Stimulated activated CD8-positive, alpha-beta memory T cell treated with anti-CD3 and anti-CD28 coated beads, Interleukin-12 subunit alpha, Interleukin-12 subunit beta, amount 100 ng/mL, for 24 hours (primary cell): ENCODE measurements around the gene IL1RAPL1.
"Not testable (repeated sequence)": the region's sequence is repeated elsewhere in the genome, so short reads cannot be mapped to it uniquely, and the experiment has no call there.

ENCODE experiments used
- DNase-seq: peaks from one replicate; pipeline ENCODE4 v3.0.0-alpha.2; 2020; ENCODE audit errors: extremely low read depth

IL1RAPL1 gene

DNA sequence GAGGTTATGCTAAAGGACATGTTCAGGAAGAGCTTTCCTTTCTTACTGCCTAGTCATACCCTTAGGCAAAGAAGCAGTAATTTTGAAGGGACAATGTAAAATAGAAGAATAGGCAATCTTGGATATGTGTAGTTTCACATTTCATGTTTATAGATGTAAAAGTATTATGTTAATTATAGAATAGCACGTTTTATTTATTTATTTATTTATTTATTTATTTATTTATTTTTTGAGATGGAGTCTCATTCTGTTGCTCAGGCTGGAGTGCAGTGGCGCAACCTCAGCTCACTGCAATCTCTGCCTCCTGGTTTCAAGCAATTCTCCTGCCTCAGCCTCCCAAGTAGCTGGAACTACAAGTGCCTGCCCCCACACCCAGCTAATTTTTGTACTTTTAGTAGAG is 535.6 kb downstream of the IL1RAPL1 start:
- DNase-seq, result not testable (repeated sequence)

DNA sequence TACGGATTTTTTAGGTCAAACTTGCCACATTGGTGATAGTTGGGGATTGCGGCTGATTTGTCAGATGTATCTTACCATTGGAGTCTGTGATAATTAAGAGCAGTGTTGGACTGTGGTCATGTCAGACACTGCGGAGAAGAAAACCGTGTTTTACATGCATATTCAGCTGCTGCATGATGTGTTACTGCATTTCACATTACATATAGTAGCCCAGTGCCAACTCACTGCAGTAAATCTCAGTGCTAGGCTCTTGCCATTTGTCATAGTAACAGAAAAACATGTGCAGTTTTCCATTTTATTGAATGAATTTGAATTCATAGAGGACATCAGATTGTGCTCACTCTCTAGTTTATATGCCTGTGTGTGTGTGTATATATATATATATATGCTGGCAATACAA is 543.7 kb downstream of the IL1RAPL1 start:
- DNase-seq, result no peak

DNA sequence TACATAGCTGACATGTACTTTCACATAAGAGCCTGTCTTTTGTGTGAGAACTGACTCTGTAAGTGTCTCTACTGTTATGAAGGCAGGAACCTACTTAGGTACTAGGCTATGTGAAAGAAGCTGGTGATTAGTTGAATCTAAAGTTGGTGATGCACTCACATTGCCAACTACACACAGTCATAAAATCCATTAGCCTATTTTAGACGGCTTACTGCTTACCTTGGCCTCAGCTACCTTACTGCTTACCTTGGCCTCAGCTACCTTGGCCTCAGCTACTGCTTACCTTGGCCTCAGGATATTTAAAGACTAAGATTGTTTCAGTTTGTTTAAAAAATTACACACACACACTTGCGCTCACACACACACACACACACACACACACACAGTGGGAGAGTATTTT is 549.7 kb downstream of the IL1RAPL1 start:
- no peak for DNase-seq

DNA sequence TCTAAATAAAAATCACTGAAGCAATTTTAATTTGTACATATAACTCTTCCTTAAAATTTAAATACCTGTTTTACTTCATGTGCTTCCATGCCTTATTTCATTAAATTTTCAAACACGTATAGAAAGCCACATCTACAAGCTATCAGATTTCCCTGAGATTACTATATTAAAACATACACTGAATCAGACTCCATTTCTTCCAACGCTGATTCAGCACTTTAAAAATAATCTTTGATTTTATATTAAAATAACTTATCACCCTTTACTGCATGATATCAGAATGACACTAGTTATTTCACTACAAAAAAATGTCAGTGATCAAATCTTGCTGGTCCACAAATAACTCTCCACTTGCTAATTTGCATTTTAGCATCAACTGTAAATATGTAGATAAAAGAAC is 550.8 kb downstream of the IL1RAPL1 start:
- DNase-seq, result no peak

DNA sequence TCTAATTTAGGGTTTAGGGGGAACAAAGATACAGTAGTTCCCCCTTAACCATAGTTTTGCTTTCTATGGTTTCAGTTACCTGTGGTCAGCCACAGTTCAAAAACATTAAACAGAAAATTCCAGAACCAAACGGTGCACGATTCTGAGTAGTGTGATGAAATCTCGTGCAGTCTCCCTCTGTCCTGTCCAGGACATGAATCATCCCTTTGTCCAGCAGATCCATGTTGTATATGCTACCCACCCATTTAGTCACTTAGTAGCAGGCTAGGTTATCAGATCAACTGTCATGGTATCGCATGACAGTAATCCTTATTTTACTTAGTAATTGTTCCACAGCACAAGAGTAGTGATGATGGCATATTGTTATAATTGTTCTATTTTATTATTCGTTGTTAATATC is 556.1 kb downstream of the IL1RAPL1 start:
- DNase-seq, result no peak

DNA sequence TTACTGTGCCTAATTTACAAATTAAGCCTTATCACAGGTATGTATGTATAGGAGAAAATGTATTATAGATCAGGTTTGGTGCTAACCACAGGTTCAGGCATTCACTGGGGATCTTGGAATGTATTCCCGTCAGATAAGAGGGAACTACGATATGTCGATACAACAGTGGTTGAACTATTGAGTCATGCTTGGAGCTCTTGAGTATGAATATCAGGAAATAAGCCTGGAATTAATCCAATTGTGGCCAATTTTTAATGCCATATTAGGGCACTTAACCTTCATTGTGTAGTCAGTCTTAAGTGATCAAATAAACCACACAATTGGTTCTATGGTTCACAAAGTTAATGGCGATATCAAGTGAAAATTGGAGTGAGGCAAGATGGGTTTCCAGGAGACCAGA is 556.5 kb downstream of the IL1RAPL1 start:
- no peak for DNase-seq

DNA sequence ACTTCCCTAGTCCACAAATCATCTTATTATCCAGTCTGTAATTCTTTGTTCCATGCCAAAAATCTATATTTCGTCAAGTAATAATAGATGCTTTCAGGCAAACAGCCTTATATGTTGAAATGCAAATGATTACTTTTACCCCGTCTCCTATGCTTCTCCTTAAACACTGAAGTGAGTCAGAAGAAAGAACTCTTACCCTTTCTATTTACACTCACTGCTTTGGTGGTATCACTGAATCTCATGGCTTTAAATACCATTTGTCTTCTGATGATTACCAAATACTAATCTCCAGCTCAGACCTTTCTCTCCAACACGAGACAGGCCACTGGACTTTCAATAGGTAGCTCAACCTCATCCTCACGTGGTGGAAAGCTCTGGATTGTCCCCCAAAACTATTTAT is 558.1 kb downstream of the IL1RAPL1 start:
- DNase-seq, result no peak

DNA sequence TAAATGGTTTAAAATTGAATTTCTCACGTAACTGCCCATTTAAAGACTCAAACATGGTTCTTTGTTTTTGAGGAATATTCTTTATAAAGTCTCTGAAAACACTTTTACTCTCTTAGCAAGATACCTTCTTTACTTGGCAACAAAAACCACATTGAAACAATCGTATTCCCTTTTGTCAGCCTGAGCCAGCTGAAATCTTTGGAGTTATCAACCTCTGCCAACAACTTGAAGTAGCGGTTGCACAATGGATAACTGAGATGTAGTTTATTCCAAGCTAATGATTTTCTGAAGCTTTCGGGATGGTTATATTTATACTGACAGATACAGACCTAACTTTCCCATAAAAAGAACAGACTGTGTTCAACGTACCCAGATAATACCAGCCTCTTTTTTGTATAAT is 561.3 kb downstream of the IL1RAPL1 start:
- no peak for DNase-seq

DNA sequence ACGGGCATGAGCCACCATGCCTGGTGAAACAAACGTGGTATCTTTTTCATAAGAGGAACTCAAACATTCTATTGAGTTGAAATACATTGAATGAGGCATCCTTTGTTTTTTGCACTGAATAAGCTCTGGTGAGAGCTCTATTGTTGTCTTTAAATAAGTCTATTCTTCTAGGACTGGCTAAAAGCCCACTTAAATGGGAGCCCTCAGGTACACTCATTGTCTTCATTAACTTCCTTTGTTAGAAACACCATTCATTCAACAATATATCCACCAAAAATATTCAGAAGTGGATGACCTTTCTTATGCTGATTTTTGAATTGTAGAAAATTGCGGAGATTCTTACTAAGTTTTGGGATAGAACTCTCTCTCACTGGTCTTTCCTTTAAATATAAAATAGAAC is 568.0 kb downstream of the IL1RAPL1 start:
- DNase-seq, result no peak

DNA sequence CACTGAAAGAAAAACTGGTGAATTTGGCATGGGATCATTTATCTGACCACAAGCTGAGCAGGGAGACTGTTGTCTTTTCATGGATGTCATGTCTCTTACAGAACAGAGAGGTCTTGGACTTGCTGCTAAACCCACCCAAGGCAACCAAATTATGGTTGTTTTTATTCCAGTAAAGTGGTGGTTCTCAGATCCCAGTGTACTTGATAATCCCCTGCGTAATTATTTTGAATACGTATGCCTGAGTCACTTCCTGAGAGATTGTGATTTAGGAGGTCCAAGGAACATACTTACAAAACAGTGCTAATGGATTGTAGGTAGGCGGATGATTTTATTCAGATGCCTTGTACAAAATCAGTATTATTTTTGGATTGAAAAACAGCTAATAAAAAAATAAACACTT is 585.6 kb downstream of the IL1RAPL1 start:
- no peak for DNase-seq

DNA sequence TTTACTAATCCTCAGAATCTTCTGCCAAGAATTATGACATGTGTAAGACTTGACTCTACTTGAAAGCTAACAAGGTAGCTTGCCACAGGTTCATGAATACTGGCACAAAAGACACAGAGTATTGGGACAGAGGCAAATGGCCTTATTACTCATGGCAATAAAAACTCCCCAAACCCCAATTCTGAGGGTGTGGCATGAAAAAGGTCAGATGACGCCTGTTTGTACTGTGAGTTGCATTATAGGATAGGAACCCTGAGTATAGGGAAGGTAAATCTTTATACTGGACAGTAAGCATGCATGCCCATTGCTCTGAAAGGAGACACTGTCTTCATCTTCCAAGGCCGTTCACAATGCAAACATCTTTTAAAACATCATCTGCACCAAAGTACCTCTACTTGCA is 600.0 kb downstream of the IL1RAPL1 start:
- DNase-seq, result no peak

DNA sequence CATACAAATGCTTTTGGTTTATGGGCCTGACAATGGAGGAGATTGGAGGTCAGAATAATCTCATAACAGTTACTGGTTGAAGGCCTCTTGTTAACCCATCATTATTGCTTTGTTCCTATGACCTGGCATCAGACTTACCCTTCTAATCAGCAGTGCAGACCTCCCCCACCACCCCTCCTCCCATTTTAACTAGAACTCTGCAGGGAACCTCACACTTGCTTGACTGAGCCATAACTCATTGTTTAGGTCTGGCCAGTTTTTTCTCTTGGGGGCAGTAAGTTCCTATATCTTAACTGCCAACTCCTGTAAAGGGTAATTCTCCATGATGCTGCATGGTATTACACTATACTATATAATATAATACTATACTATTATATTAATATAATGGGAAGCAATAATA is 609.3 kb downstream of the IL1RAPL1 start:
- DNase-seq, result no peak

DNA sequence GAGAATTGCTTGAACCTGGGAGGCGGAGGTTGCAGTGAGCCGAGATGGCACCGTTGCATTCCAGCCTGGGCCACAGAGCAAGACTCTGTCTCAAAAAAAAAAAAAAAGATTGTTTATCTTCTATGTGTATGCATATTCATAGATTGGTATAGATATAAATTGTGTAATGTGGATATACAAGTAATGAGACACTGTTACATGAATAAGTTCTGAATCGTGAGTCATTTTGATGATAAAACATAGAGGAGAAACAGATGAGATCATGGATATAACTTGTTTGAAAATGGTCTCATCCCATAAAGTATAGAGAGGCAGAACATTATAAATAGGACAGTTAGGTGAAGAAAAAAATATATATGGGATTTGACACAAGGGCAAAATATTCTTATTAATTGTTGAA is 628.0 kb downstream of the IL1RAPL1 start:
- no peak for DNase-seq

DNA sequence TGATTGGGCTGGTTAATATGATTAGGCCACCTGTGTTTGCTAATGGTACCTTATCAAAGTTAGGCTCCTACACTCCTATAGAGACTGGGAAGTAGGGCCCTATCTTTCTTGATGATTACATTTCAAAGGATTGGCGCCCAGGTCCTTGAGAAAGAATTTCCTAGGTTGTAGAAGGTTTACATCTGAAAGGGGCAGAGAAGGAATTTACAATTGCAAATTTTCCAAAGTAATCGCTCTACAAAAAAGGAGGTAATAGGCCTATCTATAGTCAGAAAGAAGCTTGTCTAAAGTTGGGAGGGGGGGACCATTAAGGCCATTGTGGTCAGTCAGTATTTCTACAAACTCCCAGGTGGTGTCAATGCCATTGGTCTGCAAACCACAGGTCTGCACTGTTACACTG is 638.4 kb downstream of the IL1RAPL1 start:
- DNase-seq, result no peak

DNA sequence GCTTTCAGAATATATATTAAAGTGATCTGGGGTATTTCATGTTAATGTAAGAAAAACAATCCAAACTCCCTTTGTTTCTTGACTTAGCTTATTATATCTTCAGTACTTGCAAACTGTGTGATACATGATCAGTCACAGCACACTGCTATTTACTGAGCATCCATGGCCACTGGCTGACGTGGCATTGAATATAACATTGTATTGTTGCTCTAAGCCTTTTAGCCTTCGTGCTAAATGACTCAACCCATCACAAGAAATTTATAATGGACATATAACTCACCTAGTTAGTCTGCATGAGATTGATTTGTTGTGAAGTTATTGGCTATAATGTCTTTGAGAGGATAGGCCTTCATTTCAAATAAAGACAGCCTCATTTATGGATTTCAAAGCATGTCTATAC is 642.6 kb downstream of the IL1RAPL1 start:
- DNase-seq, result no peak

DNA sequence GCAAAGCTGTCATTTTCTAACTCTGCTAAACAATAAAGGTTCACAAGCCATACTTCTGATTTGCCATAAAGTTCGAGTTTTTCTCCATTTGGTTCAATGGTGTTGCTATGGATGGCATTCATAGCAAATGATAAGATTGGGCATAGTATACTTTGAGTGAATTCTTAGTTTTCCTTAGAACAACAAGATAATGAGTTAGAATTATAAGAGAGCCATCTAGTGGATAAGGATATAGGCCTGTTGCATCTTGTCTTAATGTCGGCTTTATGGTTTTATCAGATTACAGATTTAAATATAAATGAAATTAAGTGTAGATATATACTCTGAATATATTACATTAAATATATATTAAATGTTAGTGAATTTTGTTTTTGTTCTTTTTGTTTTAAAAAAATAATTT is 644.6 kb downstream of the IL1RAPL1 start:
- DNase-seq, result no peak

DNA sequence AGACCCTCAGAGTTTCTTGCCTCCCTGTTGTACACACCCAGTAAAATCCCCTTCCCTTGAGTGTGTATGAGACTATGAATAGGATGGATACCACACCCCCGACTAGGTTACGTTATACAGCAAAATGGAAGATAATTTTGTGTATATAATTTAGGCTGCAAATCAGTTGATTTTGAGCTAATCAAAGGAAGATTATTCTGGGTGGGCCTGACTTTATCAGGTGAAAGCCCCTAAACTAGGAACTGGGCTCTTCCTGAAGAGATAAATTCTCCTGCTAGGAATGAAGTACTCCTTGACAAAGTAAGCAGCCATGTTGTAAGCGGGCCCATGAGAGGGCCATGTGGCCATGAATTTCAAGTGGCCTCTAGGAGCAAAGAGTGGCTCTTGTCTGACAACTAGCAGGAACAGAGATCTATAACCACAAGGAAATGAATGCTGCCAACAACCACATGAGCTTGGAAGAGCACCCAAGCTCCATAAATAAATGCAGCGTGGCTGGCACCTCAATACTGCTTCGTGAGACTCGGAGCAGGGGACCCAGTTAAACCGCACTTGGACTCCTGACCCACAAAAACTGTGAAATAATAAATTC is 646.4 kb downstream of the IL1RAPL1 start:
- DNase-seq, result no peak

DNA sequence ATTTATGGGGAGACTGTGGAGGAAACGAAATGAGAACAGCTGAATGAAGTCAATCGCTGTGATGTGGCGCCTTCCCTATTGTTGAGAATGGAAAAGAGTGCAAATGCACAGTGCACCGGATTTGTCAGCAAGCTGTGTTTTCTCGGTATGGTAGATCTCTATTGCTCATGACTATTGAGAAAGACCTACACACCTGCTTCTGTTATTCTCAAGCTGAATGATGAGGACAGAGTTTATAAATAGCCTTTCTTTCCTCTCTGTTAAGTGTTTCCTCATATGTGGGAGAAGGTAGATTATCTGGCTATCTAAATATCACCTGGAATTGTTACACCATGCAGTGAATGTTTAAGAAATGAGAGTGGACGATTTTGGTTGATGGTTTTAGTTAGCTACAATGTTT is 650.7 kb downstream of the IL1RAPL1 start:
- no peak for DNase-seq

DNA sequence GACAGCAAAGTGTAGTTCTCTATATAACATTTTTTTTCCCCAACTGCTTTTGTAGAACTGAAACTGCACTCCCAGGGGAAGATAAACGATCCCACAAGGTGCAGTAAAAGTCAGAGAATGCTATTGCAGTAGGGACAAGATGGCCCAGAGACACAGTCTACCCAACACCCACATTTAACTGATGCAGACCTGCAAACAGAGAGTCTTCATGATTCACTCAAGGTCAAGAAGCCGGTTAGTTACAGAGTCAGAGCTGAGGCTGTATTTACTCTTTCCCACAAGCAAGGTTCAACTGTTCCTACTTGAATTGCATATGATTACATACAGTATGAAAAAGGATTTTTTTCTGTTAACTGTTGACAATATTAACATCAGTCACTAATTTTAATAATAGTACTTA is 654.6 kb downstream of the IL1RAPL1 start:
- no peak for DNase-seq

DNA sequence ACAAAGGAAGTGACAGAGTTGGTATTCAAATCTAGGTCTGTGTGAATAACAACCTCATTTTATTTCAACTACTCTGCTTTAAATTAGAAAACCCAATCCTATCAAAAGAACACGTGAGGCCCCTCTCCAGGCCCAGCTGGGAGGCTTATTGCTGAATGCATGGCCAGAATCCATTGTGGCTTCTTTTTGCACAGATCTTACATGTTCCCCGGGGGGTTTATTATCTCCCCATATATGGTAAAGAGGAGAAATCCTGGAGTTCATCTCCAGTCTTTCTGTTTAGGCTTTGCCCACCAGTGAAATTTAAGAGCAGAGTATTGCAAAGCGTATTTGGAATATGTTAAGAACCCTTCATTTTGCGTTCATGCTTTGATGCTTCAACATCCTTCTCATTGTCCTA is 655.6 kb downstream of the IL1RAPL1 start:
- no peak for DNase-seq

DNA sequence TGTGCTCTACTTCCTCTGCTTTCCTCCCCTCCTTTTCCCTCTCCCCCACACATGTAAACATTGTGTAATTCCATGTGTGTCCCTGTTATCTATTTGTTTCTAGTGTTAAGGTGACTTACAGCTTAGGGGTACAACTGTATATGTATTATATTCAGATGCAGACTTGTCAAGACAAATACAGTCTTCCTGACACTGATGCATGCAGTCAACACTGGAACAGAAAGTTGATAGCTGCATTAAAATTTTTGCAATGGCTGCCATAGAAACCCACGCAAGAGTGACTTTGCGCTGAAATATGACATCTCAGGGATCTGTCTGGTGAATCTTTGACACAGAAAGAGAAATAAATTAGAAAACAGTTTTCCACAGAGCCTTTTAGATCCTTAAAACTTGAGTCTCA is 656.7 kb downstream of the IL1RAPL1 start:
- DNase-seq, result no peak

DNA sequence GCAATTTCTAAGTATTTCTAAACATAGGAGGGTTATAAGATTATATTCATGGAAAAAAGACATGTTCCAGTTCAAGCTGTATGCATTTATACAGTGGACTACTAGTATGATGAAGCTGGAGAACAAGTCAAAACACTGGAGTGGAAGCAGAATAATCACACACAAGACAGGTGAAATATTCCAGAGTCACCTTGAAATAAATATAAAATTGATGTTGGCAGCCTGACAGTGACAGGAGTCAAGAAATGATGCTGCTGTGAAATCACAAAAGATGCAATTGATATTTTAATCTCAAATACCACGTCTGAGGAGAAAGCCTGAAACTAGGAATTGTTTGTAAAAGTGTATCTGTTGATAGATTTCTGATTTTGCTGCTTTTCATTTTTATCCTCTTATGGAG is 667.3 kb downstream of the IL1RAPL1 start:
- DNase-seq, result no peak

DNA sequence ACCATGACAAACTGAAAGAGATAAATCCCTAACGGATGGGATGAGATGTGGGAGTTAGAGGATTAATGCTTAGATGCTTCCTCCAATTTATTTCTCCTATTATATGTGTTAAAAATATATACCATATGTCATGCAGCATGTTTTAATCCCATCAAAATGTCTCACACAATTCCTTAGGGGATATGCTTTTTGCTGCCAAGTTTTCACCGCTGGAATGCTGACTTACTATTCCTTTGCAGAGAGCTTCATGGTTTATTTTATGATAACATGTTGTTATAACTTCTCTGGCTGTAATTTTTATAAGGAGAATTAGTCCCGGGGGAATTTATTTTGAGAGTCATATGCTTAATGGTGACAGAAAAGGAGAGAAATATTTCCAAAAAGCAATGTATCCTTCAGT is 670.3 kb downstream of the IL1RAPL1 start:
- DNase-seq, result no peak

DNA sequence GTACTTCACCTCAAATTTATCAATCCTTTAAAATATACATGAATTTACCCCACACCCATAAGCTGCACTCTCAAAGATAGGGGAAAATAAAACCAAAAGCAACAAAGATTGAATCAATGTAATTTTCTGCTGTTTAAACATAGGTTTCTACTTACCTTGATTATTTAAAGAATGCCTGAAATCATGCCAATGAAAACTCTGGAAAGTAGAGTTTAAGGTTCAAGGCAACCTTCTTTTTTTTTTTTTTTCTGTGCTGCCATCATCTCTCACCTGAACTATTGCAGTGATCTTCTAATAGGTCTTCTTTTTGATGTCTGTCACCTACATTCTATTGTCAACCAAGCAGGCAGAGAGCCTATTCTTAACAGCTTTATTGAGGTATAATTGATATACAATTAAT is 682.1 kb downstream of the IL1RAPL1 start:
- DNase-seq, result no peak

DNA sequence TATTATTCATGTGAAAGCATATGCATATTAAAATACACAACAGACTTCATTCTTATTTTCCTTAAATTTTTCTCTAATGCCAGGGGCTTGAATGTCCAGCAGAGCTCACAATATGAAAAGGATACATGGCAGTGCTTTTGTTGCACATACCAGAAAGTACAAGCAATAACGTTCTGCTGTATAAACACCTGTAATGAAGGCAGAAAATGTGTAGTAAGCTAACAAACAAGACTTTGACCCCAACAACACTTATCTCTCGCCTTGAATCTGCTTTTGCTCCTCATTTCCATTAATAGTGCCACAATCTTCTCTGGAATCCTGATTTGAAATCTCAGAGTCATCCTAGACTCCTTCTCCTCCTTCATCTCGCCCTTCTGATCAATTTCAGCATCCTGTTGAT is 687.3 kb downstream of the IL1RAPL1 start:
- DNase-seq, result no peak
